ENCODE results near the gene SLA2. TPM values are rescaled to one million over a fixed set of nuclear protein-coding genes. Genes with fewer than 3 reads are reported as not detected.
"Not testable (repeated sequence)": the region's sequence is repeated elsewhere in the genome, so short reads cannot be mapped to it uniquely, and the experiment has no call there.

Gene SLA2
- total RNA-seq, 2 experiments from 2014 or later, result 48.7 to 52.6 TPM

GRCh38 chr20:36573798-36574365, 72.1 kb downstream of the SLA2 start:
- ChIA-PET POLR2A (interaction anchor here (0.6 to 3.5 kb wide), 3 partner anchors 32 to 70 kb away, joined by 3 to 14 read pairs (median 4); partner anchors contain the start of gene RAB5IF), CTCF (interaction anchor here (1.5 to 4.5 kb wide), 2 partner anchors 21 to 31 kb away, joined by 10 to 34 read pairs; partner anchors contain the start of gene RAB5IF)
- no peak for ATAC-seq
- DNase-seq, result peak; percentile 44
- H3K27ac Mint-ChIP-seq, result peak overlapping the region; percentile 51
- intact Hi-C loops (cut with DNase I, micrococcal nuclease), result loop anchor here (1.0 to 10.0 kb wide), 18 partner anchors 17 to 1119 kb away; partner anchors contain the start of genes RAB5IF (in 2 of the 2), CEP250 (in 1 of the 2), DSN1 (in 1 of the 2) and NDRG3 (in 1 of the 2)
- H3K4me1 Mint-ChIP-seq, result peaks cover 35% of the 10 kb centered on the region
- H3K36me3 Mint-ChIP-seq (ENCODE audit: low read depth), result peaks cover 27% of the 10 kb centered on the region
- no peaks in the 10 kb centered on the region for H3K9me3 Mint-ChIP-seq (ENCODE audit: low read depth)
- no peaks in the 10 kb centered on the region for H3K27me3 Mint-ChIP-seq
- peak overlapping the region; percentile 88 for H3K4me3 Mint-ChIP-seq

DNA sequence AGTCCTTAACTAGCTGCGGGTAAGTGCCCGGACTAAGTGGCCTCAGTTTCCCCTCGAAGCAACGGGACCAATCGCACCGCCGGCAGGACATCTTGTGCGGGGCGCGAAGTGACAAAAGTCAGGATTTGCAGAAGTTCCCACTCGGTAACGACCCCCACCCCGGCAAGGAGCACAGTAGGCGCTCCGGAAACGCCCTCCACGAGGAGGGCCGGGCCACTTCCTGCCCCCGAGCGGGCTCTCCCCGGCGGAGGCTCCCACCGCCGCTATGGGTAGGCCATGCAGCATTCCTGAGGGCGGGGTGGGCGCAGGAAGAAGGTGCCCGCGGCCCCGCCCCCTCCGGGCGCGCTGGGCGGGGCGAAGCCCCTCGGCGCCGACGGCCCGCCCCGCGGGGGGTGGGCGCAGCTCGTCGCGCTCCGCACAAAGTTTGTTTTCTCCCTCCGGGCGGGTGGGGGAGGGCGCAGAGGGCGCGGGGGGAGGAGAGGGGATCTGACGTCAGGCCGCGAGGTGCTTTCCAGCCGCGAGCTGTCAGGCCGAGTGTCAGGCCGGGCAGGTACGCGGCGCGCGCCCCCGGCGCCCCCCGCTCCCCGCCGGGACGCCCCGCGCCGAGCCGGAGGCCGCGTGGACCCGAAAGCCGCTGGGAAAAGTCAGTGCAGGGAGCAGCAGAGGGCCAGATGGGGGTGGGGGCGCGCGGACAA, 72.7 kb downstream of the SLA2 start, which contains the start of gene TGIF2:
TSS of gene TGIF2 (plus strand) at position 495 of the 695 bp plus-strand sequence. CDS start 5,178 bp downstream, outside the sequence.
- H3K27me3 Mint-ChIP-seq, result no peaks in the 10 kb centered on the region
- intact Hi-C loops (cut with DNase I, micrococcal nuclease), result loop anchor here (1.0 to 10.0 kb wide), 18 partner anchors 16 to 1118 kb away; partner anchors contain the start of genes RAB5IF (in 2 of the 2), CEP250 (in 1 of the 2), DSN1 (in 1 of the 2) and NDRG3 (in 1 of the 2)
- no peaks in the 10 kb centered on the region for H3K9me3 Mint-ChIP-seq (ENCODE audit: low read depth)
- H3K27ac Mint-ChIP-seq, result peak within 1 kb of the TSS; percentile 93
- CTCF ChIA-PET, result interaction anchor here (1.2 to 4.5 kb wide), 3 partner anchors 22 to 181 kb away, joined by 3 to 34 read pairs (median 10); partner anchors contain the start of gene RAB5IF
- POLR2A ChIA-PET, result interaction anchor here (0.6 to 3.5 kb wide), 4 partner anchors 22 to 71 kb away, joined by 3 to 14 read pairs (median 6); partner anchors contain the start of gene RAB5IF
- peaks cover 23% of the 10 kb centered on the region for H3K36me3 Mint-ChIP-seq (ENCODE audit: low read depth)
- H3K4me3 Mint-ChIP-seq, result peak within 1 kb of the TSS; percentile 88
- peaks cover 35% of the 10 kb centered on the region for H3K4me1 Mint-ChIP-seq
- DNase-seq, result peak; percentile 95
- peak; percentile 75 for ATAC-seq

DNA sequence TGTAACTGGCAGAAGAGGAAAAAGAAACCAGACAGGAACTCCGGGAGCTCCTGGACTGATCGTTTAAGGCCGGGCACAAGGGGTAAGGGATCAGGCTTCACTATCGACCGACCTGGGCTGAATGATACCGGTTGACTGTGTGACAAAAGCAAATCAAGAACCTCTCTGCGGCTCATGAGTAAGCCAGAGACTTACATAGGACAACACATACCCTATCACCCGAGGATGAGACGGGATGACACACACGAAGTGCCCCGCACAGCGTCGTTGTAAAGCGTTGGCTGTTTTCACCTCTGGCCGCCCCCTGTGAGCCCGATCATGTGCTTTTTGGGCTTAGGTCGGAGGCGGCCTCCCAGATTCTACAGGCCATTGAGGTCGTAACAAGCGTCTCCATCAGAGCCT, 73.3 kb downstream of the SLA2 start:
- no peaks in the 10 kb centered on the region for H3K27me3 Mint-ChIP-seq
- peak overlapping the region; percentile 93 for H3K27ac Mint-ChIP-seq
- peak overlapping the region; percentile 82 for H3K4me3 Mint-ChIP-seq
- ChIA-PET CTCF (interaction anchor here (1.2 to 4.5 kb wide), 4 partner anchors 22 to 236 kb away, joined by 3 to 34 read pairs (median 6); partner anchors contain the start of gene RAB5IF), POLR2A (interaction anchor here (0.7 to 3.5 kb wide), 4 partner anchors 23 to 99 kb away, joined by 3 to 14 read pairs (median 5); partner anchors contain the start of gene RAB5IF)
- peaks cover 21% of the 10 kb centered on the region for H3K36me3 Mint-ChIP-seq (ENCODE audit: low read depth)
- H3K4me1 Mint-ChIP-seq, result peaks cover 35% of the 10 kb centered on the region
- peak; percentile 87 for ATAC-seq
- DNase-seq, result peak; percentile 88
- H3K9me3 Mint-ChIP-seq (ENCODE audit: low read depth), result no peaks in the 10 kb centered on the region
- intact Hi-C loops (cut with DNase I, micrococcal nuclease), result loop anchor here (1.0 to 10.0 kb wide), 19 partner anchors 16 to 1118 kb away; partner anchors contain the start of genes RAB5IF (in 2 of the 2), CEP250 (in 1 of the 2), DSN1 (in 1 of the 2) and NDRG3 (in 1 of the 2)

DNA sequence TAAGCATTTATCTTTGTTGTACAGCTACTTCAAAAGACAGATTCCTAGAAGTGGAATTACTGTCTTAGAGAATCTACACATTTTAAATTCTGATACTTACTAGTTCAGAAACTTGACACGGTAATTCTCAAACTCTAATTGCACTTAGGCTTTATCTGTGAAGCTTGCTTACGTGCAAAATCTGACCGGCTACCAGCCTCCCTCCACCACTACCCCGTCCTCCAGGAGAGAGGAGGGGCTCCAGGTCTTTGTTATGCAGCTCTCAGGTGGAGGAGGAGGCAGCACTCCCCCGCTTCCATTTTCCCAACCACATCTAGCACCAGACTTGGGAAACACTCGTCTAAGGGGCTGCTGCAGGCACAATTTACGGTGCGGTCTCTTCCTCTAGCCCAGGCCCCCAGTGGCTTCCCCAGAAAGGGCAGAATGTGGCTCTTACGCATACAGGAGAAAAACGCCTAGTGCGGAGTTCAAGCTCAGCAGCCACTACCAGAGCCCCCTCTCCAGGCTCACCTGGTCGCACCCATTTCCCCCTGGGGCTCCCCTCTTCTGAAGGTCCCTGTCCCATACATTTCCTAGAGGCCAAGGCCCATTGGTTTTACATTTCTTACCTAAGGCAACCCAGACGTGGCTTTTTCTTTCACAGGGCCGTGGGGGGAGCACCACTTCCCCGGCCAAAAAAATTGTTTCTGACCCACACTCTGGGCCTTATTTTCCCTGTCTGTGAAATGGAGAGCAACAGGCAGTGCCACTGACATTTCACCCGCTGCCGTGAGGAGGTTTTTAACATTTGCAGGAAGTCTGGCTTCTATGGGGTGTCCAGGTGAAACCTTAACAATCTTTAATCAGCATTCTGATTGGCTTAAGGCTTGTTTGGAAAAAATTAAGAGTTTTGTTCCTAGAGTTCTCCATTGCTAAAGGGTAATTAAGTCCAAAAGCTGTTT, 74.2 kb downstream of the SLA2 start:
- ATAC-seq (no peak), DNase-seq (peak; percentile 20)
- peak overlapping the region; percentile 93 for H3K27ac Mint-ChIP-seq
- ChIA-PET POLR2A (interaction anchor here (0.7 to 3.5 kb wide), 4 partner anchors 24 to 98 kb away, joined by 3 to 14 read pairs (median 5); partner anchors contain the start of gene RAB5IF), CTCF (interaction anchor here (1.2 to 4.5 kb wide), 8 partner anchors 15 to 237 kb away, joined by 3 to 34 read pairs (median 4); partner anchors contain the start of gene RAB5IF)
- peak overlapping the region; percentile 82 for H3K4me3 Mint-ChIP-seq
- H3K4me1 Mint-ChIP-seq, result peaks cover 35% of the 10 kb centered on the region
- intact Hi-C loops (cut with DNase I, micrococcal nuclease), result loop anchor here (1.0 to 10.0 kb wide), 9 partner anchors 15 to 1117 kb away; partner anchors contain the start of genes CEP250 (in 1 of the 2), NDRG3 (in 1 of the 2) and PHF20 (in 1 of the 2)
- peaks cover 20% of the 10 kb centered on the region for H3K36me3 Mint-ChIP-seq (ENCODE audit: low read depth)
- H3K27me3 Mint-ChIP-seq, result no peaks in the 10 kb centered on the region
- H3K9me3 Mint-ChIP-seq (ENCODE audit: low read depth), result no peaks in the 10 kb centered on the region

DNA sequence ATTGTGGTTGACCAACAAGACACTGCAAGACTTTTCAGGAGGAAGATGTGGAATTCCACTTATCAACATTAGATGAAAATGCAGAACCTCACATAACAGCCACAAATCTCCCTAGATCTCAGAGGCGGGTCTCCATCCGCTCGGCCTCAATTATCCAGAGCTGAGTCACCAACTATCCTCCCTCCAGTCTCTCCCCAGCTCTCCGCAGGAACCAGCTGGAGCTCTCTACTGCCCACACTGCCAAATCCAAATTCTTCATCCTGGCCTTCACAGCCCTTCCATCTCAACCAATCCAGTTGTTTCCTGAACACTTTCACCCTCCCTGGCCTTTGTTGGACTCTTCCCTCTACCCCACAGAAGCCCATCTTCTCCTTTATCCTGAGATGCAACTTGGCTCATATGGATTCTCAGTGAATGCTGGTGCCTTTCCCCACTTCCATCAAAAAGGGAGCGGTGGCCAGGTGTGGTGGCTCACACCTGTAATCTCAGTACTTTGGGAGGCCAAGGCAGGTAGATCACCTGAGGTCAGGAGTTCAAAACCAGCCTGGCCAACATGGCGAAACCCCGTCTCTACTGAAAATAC, 76.1 kb downstream of the SLA2 start:
- Mint-ChIP-seq H3K27me3 (no peaks in the 10 kb centered on the region), H3K36me3 (ENCODE audit: low read depth) (peaks cover 4% of the 10 kb centered on the region), H3K4me3 (no peak overlapping the region), H3K9me3 (ENCODE audit: low read depth) (peaks cover 2% of the 10 kb centered on the region), H3K27ac (no peak overlapping the region), H3K4me1 (peaks cover 18% of the 10 kb centered on the region)
- POLR2A ChIA-PET, result no interaction called here
- ATAC-seq (no peak), DNase-seq (no peak)
- CTCF ChIA-PET, result interaction anchor here (1.8 to 4.5 kb wide), 2 partner anchors 13 to 35 kb away, joined by 4 to 34 read pairs; partner anchors contain the start of gene RAB5IF
- intact Hi-C loops (cut with DNase I, micrococcal nuclease), result loop anchor here (10.0 kb wide), 2 partner anchors 105 to 1115 kb away; partner anchors contain the start of gene CEP250 (in 1 of the 2)

- peaks cover 4% of the 10 kb centered on the region for H3K9me3 Mint-ChIP-seq (ENCODE audit: low read depth)
- ATAC-seq (no peak), DNase-seq (no peak)
- intact Hi-C loops (cut with DNase I, micrococcal nuclease), result no loop called here
- H3K27ac Mint-ChIP-seq, result no peak overlapping the region
- H3K36me3 Mint-ChIP-seq (ENCODE audit: low read depth), result peaks cover 2% of the 10 kb centered on the region
- ChIA-PET CTCF (interaction anchor here (1.0 kb wide), 2 partner anchors 40 to 243 kb away, joined by 3 to 4 read pairs; partner anchors contain the start of gene RAB5IF), POLR2A (no interaction called here)
- no peaks in the 10 kb centered on the region for H3K4me1 Mint-ChIP-seq
- H3K27me3 Mint-ChIP-seq, result no peaks in the 10 kb centered on the region
- H3K4me3 Mint-ChIP-seq, result no peak overlapping the region
Measured at GRCh38 chr20:36565520-36565919, 80.5 kb downstream of the SLA2 start.

DNA sequence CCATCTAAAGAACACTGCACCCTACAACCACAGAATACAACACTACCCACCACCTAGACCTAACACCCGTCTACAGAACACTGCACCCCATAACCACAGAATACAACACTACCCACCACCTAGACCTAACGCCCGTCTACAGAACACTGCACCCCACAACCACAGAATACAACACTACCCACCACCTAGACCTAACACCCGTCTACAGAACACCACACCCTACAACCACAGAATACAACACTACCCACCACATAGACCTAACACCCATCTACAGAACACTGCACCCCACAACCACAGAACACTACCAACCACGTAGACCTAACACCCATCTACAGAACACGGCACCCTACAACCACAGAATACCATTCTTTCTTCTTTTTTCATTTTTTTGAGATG, 81.3 kb downstream of the SLA2 start:
- ATAC-seq; H3K27ac Mint-ChIP-seq; DNase-seq; POLR2A ChIA-PET; H3K4me1 Mint-ChIP-seq; H3K36me3 Mint-ChIP-seq (ENCODE audit: low read depth); H3K4me3 Mint-ChIP-seq; H3K9me3 Mint-ChIP-seq (ENCODE audit: low read depth); intact Hi-C loops (cut with DNase I, micrococcal nuclease); H3K27me3 Mint-ChIP-seq: not testable (repeated sequence)
- CTCF ChIA-PET, result interaction anchor here (1.0 kb wide), 1 partner anchor 244 kb away, joined by 4 read pairs; no protein-coding TSS in a partner anchor

DNA sequence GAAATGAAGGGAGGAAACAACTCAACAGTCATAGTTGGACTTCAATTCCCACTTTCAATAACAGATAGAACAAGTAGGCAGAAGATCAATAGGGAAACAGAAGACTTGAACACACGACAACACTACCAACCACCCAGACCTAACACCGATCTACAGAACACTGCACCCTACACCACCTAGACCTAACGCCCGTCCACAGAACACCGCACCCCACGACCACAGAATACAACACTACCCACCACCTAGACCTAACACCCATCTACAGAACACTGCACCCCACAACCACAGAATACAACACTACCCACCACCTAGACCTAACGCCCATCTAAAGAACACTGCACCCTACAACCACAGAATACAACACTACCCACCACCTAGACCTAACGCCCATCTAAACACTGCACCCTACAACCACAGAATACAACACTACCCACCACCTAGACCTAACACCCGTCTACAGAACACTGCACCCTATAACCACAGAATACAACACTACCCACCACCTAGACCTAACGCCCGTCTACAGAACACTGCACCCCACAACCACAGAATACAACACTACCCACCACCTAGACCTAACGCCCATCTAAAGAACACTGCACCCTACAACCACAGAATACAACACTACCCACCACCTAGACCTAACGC, 81.8 kb downstream of the SLA2 start:
- POLR2A ChIA-PET; CTCF ChIA-PET; intact Hi-C loops (cut with DNase I, micrococcal nuclease); H3K4me3 Mint-ChIP-seq; DNase-seq; ATAC-seq; H3K27ac Mint-ChIP-seq; H3K9me3 Mint-ChIP-seq (ENCODE audit: low read depth); H3K27me3 Mint-ChIP-seq; H3K4me1 Mint-ChIP-seq; H3K36me3 Mint-ChIP-seq (ENCODE audit: low read depth): not testable (repeated sequence)

DNA sequence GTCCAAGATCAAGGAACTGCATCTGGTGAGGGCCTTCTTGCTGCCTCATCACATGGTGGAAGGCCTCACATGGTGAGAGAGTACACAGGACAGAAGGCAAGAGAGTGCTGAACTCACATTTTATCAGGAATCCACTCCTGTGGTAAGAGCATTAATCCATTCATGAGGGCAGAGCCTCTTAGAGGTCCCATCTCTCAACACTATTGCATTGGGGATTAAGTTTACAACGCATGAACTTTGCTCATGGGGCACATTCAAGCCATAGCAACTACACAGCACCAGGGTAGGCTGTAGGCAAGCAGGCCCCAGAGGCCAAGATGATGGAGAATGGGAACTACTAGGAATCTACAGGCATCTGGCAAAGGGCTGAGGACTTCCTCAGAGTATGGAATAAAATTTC, 82.6 kb downstream of the SLA2 start:
- intact Hi-C loops (cut with DNase I, micrococcal nuclease), result no loop called here
- H3K27me3 Mint-ChIP-seq, result no peaks in the 10 kb centered on the region
- H3K9me3 Mint-ChIP-seq (ENCODE audit: low read depth), result peaks cover 4% of the 10 kb centered on the region
- peaks cover 2% of the 10 kb centered on the region for H3K36me3 Mint-ChIP-seq (ENCODE audit: low read depth)
- H3K4me3 Mint-ChIP-seq, result no peak overlapping the region
- CTCF ChIA-PET, result no interaction called here
- POLR2A ChIA-PET, result no interaction called here
- no peak overlapping the region for H3K27ac Mint-ChIP-seq
- no peaks in the 10 kb centered on the region for H3K4me1 Mint-ChIP-seq
- ATAC-seq, result no peak
- no peak for DNase-seq

DNA sequence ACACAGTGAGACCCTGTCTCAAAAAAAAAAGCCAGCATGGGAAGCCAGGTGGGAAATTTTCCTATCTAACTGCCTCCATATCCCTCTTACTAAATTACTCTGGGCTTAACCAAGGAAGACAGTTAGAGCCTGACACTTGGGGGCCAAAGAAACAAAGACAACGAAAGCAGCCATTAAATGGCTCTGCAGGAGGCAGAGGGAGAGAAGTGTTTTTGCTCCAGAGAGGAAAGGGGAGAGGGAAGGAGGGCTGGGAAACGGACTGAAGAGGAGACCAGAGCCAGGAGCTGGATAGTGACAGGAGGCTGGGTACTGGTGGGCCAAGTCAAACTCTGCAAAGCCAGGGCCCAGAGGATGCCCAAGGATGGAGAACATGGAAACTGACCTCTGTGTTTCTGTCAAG, 83.3 kb downstream of the SLA2 start:
- Mint-ChIP-seq H3K4me3 (no peak overlapping the region), H3K27ac (no peak overlapping the region), H3K36me3 (ENCODE audit: low read depth) (peaks cover 2% of the 10 kb centered on the region), H3K27me3 (no peaks in the 10 kb centered on the region), H3K4me1 (no peaks in the 10 kb centered on the region), H3K9me3 (ENCODE audit: low read depth) (peaks cover 4% of the 10 kb centered on the region)
- DNase-seq (no peak), ATAC-seq (no peak)
- ChIA-PET POLR2A (no interaction called here), CTCF (no interaction called here)
- intact Hi-C loops (cut with DNase I, micrococcal nuclease), result no loop called here
